Neural progenitor cell (in vitro differentiated cells): Measurements from ENCODE around the gene VPS8. TPM values are rescaled to one million over a fixed set of nuclear protein-coding genes. Genes with fewer than 3 reads are reported as not detected.
A peak's percentile ranks its signal among the peaks of the same experiment; 100 is the strongest.
"Not testable (repeated sequence)": the region's sequence is repeated elsewhere in the genome, so short reads cannot be mapped to it uniquely, and the experiment has no call there.

Source experiments
- DNase-seq: peaks from one replicate; pipeline ENCODE4 v3.0.0-alpha.2; 2016; ENCODE audit warnings: low spot score
- H2AFZ ChIP-seq: fragments of 200-600 bp; sonication (generic); replicated peaks from 2 replicates; pipeline ENCODE4 v1.6.1; 2016; ENCODE audit warnings: antibody characterized with exemption
- H3F3A ChIP-seq: fragments of 200-600 bp; sonication (generic); 2 replicates; pipeline ENCODE4 v1.6.1; 2016; ENCODE audit warnings: antibody characterized with exemption, low read depth
- H3K27ac ChIP-seq: fragments of 200-600 bp; sonication (generic); 2 replicates; pipeline ENCODE4 v1.5.1; 2016; ENCODE audit warnings: mild to moderate bottlenecking
- H3K27me3 ChIP-seq: fragments of 200-600 bp; sonication (generic); 2 replicates; pipeline ENCODE4 v1.6.1; 2016; ENCODE audit warnings: mild to moderate bottlenecking, moderate library complexity
- H3K36me3 ChIP-seq: fragments of 200-600 bp; sonication (generic); 2 replicates; pipeline ENCODE4 v1.5.1; 2016
- H3K4me1 ChIP-seq: fragments of 200-600 bp; sonication (generic); 2 replicates; pipeline ENCODE4 v1.6.1; 2016; ENCODE audit warnings: mixed run types
- H3K4me2 ChIP-seq: fragments of 200-600 bp; sonication (generic); 2 replicates; pipeline ENCODE4 v1.6.1; 2016
- H3K4me3 ChIP-seq: fragments of 200-600 bp; sonication (generic); 2 replicates; pipeline ENCODE4 v1.5.1; 2016
- H3K79me2 ChIP-seq: fragments of 200-600 bp; sonication (generic); 2 replicates; pipeline ENCODE4 v1.6.1; 2016; ENCODE audit warnings: low read depth
- H3K9ac ChIP-seq: fragments of 200-600 bp; sonication (generic); 2 replicates; pipeline ENCODE4 v1.6.1; 2016
- H3K9me3 ChIP-seq: fragments of 200-600 bp; sonication (generic); 2 replicates; pipeline ENCODE4 v1.5.1; 2016; ENCODE audit warnings: low read depth
- H4K20me1 ChIP-seq: fragments of 200-600 bp; sonication (generic); 2 replicates; pipeline ENCODE4 v1.6.1; 2016; ENCODE audit warnings: low read depth
- H3K27ac Mint-ChIP-seq: 3 replicates; pipeline ENCODE4 v1.8.0; 2021; ENCODE audit warnings: mixed read lengths
- H3K27me3 Mint-ChIP-seq: 2 replicates; pipeline ENCODE4 v1.8.0; 2022; ENCODE audit warnings: low read depth, mild to moderate bottlenecking, inconsistent platforms, moderate library complexity, mixed read lengths; ENCODE audit not compliant: insufficient read depth
- H3K36me3 Mint-ChIP-seq: 3 replicates; pipeline ENCODE4 v1.8.0; 2021; ENCODE audit warnings: mixed read lengths
- H3K4me1 Mint-ChIP-seq: 3 replicates; pipeline ENCODE4 v1.8.0; 2021; ENCODE audit warnings: mixed read lengths
- H3K4me3 Mint-ChIP-seq: 3 replicates; pipeline ENCODE4 v1.8.0; 2021; ENCODE audit warnings: mild to moderate bottlenecking, moderate library complexity, mixed read lengths
- H3K9me3 Mint-ChIP-seq: 3 replicates; pipeline ENCODE4 v1.8.0; 2020; ENCODE audit warnings: mixed read lengths
- EZH2 ChIP-seq: fragments of 200-600 bp; sonication (generic); IDR thresholded peaks from 2 replicates; pipeline ENCODE4 v1.6.1; 2017; ENCODE audit warnings: antibody characterized with exemption, mild to moderate bottlenecking, moderate library complexity
- EZH2phosphoT487 ChIP-seq: fragments of 200-600 bp; sonication (generic); IDR thresholded peaks from 2 replicates; pipeline ENCODE4 v1.6.1; 2017; ENCODE audit warnings: antibody characterized with exemption
- total RNA-seq: library from RNA; depleted of rRNA; stranded (reverse); fragments of >200 nt; gene quantifications from 2 replicates; pipeline ENCODE4 v1.2.3, GENCODE V29; 2015; ENCODE audit warnings: low replicate concordance
- TF ChIP-seq, protein P1 (sequence below): fragments of 200-600 bp; sonication (generic); IDR thresholded peaks from 2 replicates; pipeline ENCODE4 v1.5.1; 2017; ENCODE audit warnings: antibody characterized with exemption, mild to moderate bottlenecking

The VPS8 gene
- total RNA-seq, 1 donor from 2014 or later = 93.1 TPM

GRCh38 chr3:185009650-185010049 is 197.7 kb downstream of the VPS8 start:
- no peak for DNase-seq
- H4K20me1 ChIP-seq = no peaks in the 10 kb centered on the region
- TF ChIP-seq EZH2phosphoT487 (no peak), EZH2 (no peak)
- TF ChIP-seq, protein P1, sequence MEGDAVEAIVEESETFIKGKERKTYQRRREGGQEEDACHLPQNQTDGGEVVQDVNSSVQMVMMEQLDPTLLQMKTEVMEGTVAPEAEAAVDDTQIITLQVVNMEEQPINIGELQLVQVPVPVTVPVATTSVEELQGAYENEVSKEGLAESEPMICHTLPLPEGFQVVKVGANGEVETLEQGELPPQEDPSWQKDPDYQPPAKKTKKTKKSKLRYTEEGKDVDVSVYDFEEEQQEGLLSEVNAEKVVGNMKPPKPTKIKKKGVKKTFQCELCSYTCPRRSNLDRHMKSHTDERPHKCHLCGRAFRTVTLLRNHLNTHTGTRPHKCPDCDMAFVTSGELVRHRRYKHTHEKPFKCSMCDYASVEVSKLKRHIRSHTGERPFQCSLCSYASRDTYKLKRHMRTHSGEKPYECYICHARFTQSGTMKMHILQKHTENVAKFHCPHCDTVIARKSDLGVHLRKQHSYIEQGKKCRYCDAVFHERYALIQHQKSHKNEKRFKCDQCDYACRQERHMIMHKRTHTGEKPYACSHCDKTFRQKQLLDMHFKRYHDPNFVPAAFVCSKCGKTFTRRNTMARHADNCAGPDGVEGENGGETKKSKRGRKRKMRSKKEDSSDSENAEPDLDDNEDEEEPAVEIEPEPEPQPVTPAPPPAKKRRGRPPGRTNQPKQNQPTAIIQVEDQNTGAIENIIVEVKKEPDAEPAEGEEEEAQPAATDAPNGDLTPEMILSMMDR = no peak
- no peak overlapping the region for H3K9ac ChIP-seq
- no peaks in the 10 kb centered on the region for H3K79me2 ChIP-seq
- Mint-ChIP-seq H3K36me3 (peaks cover 11% of the 10 kb centered on the region), H3K27ac (no peak overlapping the region), H3K9me3 (peaks cover 15% of the 10 kb centered on the region), H3K4me3 (no peak overlapping the region), H3K27me3 (no peaks in the 10 kb centered on the region), H3K4me1 (no peaks in the 10 kb centered on the region)
- peaks cover 10% of the 10 kb centered on the region for H3K9me3 ChIP-seq
- no peaks in the 10 kb centered on the region for H3K27me3 ChIP-seq
- H3K4me3 ChIP-seq = no peak overlapping the region
- H2AFZ ChIP-seq = no peak overlapping the region
- no peaks in the 10 kb centered on the region for H3K4me1 ChIP-seq
- peaks cover 6% of the 10 kb centered on the region for H3K36me3 ChIP-seq
- H3K4me2 ChIP-seq = no peak overlapping the region
- H3K27ac ChIP-seq = no peak overlapping the region
- no peaks in the 10 kb centered on the region for H3F3A ChIP-seq

DNA sequence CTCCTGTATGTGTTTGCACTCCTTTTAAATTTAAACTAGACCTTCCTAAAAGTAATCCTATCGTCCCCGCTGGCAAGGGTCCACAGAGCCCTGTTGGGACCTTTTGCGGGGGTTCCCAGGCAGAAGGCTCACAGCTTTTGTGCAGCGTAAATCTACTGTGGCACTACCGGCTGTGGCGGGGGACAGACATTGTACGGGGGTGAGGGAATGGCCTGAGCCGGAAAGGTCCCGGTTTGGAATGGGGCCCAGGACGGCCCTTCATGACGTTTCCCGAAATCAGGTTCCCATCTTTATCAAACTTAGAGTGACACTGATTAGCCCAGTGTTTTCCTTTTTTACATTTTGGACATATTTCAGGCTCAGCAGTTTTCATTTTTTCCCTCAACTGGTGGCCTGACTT is 205.6 kb downstream of the VPS8 start:
- not testable (repeated sequence) for H3K79me2 ChIP-seq, H3K9ac ChIP-seq, H3K4me1 Mint-ChIP-seq, H3K27me3 ChIP-seq, H3K4me3 Mint-ChIP-seq, H2AFZ ChIP-seq, H3K4me2 ChIP-seq, H3K9me3 ChIP-seq, DNase-seq, H3K4me1 ChIP-seq, H3F3A ChIP-seq, H3K4me3 ChIP-seq, H3K27me3 Mint-ChIP-seq, H4K20me1 ChIP-seq, H3K36me3 ChIP-seq, H3K27ac ChIP-seq, H3K9me3 Mint-ChIP-seq
- Mint-ChIP-seq H3K27ac (peak overlapping the region; percentile 42), H3K36me3 (peaks cover 15% of the 10 kb centered on the region)

- peaks cover 14% of the 10 kb centered on the region for H3K36me3 Mint-ChIP-seq
- H3K9me3 ChIP-seq, H3K4me1 ChIP-seq, H3K27me3 ChIP-seq, H3K9ac ChIP-seq, H3K27me3 Mint-ChIP-seq, H3K4me3 ChIP-seq, H3K4me2 ChIP-seq, DNase-seq, H3K9me3 Mint-ChIP-seq, H3K4me1 Mint-ChIP-seq, H2AFZ ChIP-seq, H3K36me3 ChIP-seq, H3K79me2 ChIP-seq, H3K4me3 Mint-ChIP-seq, H3K27ac ChIP-seq, H3K27ac Mint-ChIP-seq, H4K20me1 ChIP-seq, H3F3A ChIP-seq: not testable (repeated sequence)
Measured at GRCh38 chr3:185017996-185018395, 206.0 kb downstream of the VPS8 start.

DNA sequence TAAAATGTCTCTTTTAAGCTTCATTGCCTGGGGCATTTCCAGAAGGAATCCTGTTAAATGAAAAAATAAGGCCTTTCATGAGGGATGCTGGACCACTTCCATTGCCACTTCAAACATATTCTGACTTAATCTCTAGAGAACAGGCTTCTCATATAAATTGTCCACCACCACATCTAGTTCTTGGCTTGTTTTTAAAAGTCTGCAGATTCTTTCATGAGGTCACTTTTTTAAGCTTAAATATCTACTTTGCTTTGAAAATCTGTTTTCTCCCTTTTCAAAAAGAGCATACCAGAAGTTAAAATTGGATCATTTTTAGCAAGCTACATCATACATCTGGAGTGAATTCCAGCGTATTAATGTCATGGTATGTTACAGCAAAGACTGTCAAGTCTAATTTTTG is 209.3 kb downstream of the VPS8 start:
- Histone ChIP-seq H3K27ac (no peak overlapping the region), H3K4me3 (no peak overlapping the region), H3F3A (no peaks in the 10 kb centered on the region), H3K9me3 (peaks cover 4% of the 10 kb centered on the region), H3K9ac (no peak overlapping the region), H3K4me1 (no peaks in the 10 kb centered on the region), H3K79me2 (no peaks in the 10 kb centered on the region), H3K27me3 (no peaks in the 10 kb centered on the region), H4K20me1 (no peaks in the 10 kb centered on the region), H3K4me2 (no peak overlapping the region), H2AFZ (no peak overlapping the region), H3K36me3 (no peaks in the 10 kb centered on the region)
- Mint-ChIP-seq H3K9me3 (peaks cover 9% of the 10 kb centered on the region), H3K36me3 (peaks cover 19% of the 10 kb centered on the region), H3K4me3 (no peak overlapping the region), H3K27me3 (peaks cover 2% of the 10 kb centered on the region), H3K4me1 (no peaks in the 10 kb centered on the region), H3K27ac (no peak overlapping the region)
- TF ChIP-seq EZH2phosphoT487 = no peak
- TF ChIP-seq EZH2 = no peak
- TF ChIP-seq, protein P1 = no peak
- no peak for DNase-seq
